HG02981 (cell line): Measurements from ENCODE around the gene DBN1.
"Not testable (repeated sequence)": the region's sequence is repeated elsewhere in the genome, so short reads cannot be mapped to it uniquely, and the experiment has no call there.

ENCODE experiments used
- ATAC-seq: cut with Tn5 transposase; IDR thresholded peaks from one replicate; pipeline ENCODE4 v1.9.1; 2021; ENCODE audit warnings: mild to moderate bottlenecking, moderate library complexity; ENCODE audit not compliant: unreplicated experiment

Gene DBN1

DNA sequence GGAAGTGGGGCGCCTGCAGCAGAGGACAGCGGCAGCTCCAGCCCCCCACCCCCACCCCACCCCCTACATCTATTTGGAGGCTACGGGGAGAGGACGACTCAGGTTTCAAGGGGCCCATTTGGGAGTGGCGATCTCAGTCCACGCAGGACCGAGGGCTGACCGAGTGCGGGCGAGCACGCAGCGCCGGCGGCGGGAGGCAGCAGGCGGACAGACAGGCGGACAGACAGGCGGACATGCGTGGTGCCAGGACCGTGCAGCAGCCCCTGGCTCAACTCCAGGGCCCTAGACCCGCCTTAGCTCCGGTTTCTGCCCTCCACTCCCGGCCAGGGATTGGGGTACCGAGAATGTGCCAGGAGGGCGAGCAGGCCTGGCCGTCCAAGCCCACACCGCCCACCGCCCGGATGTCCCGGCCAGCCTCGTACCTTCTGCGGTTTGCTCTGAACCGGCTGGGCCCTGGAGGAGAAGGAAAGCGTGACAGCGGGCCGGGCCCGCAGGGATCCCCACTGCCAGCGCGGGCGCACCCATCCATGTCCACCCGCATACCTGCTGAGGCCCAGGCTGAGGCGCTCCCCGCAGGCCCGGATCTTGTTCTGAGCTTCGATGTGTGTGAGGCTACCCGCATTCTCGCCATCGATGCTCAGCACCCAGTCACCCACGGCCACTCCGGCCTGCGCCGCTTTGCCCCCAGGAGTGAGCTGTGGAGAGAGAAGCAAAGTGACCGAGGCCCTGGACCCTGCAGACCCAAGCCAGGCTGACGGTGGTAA, 18.7 kb upstream of the DBN1 start:
- no peak for ATAC-seq

DNA sequence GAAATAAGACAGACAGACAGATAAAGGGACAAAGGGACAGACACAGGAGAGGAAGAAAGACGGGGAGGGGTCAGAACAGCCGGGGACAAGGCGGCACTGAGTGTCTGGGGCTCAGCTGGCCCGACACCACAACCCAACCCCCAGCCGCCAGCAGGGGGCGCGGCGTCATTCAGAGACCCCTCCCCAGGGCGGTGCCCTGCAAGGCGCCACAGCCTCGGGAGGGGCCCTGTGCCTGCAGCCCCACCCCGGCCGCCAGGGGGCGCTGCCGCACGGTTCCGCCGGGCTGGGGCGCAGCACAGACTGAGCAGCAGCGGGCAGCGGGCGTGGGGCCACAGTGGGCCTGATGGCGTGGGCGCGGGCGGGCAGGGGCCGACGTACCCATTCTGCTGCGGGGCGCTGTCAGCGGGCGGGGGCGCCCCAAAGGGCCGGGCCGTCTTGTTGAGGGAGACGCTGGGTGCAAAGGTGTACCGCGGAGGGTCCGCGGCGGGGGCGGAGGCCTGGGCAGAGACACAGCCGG, 18.1 kb upstream of the DBN1 start:
- ATAC-seq, result no peak

DNA sequence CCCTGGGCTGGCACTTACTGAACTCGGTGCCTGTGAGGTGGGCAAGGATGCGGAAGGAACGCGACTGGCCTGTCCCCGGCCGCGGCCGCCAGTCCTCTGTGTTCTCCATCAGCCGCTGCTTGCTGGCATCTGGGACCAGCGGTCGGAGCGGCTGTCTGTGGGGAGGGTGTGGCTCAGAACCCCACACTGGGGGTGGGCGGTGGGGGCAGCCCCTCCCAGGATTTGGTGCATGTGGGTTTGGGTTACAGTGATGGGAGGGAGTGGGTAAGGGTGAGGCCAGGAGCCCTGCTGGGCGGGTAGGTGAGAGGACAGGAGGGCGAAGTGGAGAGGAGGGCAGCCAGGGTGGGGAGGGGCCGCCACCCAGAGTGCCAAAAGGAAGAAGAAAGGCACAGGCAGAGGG, 17.6 kb upstream of the DBN1 start:
- ATAC-seq, result no peak

DNA sequence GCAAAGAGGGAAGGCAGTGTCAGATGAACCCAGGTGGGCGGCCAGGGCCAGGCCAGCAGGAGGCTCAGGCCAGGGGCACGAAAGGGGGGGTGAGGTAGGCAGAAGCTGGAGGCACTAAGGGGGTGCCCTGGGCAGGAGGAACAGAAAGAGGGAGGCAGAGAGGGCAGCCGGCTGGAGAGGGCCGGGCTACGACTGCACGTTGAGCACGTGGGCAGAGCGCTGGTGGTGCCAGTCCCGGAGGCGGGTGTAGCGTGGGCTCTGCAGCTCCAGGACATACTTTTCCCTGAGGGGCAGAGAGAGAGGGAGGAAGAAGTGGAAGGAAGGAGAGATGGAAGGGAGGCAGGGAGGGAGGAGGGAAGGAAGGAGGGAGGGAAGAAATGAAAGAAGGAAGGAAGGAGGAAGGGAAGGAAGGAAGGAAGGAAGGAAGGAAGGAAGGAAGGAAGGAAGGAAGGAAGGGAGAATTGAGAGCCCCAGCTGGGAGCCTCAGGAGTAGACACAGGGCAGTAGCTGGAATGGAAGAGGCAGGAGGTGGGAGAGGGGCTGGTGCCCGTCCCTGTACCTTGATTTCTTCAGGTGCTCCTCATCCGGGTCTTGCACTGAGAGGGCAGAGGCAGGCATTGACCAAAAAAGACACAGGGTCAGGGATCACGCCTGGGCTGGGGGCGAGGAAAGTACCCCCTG, 17.0 kb upstream of the DBN1 start:
- no peak for ATAC-seq

DNA sequence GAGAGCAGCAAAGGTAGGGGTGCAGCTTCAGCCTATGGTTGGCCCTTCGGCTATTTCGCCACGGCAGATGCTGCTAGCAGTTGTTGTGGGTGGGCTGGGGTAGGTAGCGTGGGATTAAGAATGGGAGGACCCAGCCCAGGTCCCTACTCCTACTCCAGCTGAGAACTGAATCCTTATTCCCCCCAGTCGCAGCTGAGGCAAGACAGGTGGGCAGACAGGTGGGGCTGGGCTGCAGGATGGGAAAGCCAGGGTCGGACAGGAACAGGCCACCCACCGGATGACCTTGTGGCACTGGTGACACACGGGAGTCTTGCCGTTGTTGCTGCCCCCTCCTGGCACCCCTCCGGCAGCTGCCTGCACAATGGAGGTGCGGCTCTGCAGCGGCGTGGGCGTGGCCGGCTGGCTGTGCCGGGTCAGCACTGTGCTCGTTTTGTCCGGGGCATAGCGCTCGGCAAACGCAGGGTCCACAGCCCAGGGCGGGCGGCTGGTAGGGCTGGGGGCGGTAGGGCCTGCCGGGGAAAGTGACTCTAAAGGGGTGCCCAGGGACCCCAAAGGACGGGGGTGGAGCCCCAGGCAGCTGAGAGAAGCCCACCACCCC, 15.8 kb upstream of the DBN1 start:
- ATAC-seq, result no peak

DNA sequence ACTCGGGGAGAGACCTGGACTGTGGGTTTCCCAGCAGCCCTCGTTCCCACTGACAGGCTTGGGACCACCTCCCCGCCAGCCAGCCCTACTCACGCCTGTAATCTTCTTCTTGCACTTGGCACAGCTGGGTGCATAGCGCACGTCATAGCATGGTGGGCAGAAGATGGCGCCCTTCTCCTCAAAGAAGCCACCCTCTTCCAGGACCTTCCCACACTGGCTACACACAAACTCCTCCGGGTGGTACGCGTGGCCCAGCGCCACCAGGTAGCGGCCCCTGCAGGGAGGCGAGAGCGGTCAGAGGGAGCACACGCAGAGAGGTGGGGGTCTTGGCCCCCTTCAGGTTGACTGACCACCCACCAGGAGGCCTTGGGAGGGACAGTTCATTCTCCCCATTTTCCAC, 14.5 kb upstream of the DBN1 start:
- ATAC-seq, result no peak

DNA sequence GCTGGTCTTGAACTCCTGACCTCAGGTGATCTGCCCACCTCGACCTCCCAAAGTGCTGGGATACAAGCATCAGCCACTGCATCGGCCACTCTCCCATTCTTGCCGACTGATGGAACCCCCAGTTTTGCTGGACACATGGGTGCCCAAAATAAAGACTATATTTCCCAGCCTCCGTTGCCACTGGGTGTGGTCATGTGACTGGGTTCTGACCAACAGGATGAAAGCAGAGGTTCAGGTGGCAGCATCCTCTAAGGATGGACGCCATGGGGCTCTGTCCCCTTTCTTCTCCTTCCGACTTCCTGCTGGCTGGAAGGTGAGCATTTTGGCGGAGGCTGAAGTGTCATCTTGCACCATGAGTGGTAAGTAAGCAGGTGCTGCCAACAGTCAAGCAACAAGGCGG, 13.7 kb upstream of the DBN1 start:
- ATAC-seq, result no peak

DNA sequence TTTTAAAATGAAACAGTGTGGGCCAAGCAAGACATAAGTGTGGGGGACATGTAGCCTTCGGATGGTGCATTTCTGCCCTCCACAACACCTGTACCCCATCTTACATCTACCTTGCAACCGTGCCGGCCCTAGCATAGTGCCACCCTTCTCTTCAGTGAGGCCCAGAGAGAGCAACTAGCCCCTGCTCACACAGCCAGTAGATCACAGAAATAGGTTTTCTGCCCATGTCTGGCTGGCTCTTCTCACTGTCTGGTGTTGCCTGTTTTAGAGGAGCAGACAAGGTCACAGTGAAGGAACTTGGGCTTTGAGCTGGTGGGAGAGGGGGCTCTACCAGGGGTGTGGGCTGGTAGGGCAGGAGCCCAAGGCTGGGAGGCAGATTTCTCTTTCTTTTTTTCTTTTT, 12.8 kb upstream of the DBN1 start:
- ATAC-seq, result no peak

DNA sequence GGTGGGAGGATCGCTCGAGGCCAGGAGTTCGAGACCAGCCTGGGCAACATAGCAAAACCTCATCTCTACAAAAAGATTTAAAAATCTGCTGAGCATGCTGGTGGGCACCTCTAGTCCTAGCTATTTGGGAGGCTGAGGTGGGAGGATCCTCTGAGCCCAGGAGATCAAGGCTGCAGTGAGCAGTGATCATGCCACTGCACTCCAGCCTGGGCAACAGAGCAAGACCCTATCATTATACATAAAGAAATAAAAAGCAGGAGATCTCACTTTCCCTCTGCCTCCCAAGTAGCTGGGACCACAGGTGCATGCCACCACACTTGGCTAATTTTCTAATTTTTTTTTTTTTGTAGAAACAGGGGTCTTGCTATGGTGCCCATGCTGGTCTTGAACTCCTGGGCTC, 12.3 kb upstream of the DBN1 start:
- not testable (repeated sequence) for ATAC-seq

DNA sequence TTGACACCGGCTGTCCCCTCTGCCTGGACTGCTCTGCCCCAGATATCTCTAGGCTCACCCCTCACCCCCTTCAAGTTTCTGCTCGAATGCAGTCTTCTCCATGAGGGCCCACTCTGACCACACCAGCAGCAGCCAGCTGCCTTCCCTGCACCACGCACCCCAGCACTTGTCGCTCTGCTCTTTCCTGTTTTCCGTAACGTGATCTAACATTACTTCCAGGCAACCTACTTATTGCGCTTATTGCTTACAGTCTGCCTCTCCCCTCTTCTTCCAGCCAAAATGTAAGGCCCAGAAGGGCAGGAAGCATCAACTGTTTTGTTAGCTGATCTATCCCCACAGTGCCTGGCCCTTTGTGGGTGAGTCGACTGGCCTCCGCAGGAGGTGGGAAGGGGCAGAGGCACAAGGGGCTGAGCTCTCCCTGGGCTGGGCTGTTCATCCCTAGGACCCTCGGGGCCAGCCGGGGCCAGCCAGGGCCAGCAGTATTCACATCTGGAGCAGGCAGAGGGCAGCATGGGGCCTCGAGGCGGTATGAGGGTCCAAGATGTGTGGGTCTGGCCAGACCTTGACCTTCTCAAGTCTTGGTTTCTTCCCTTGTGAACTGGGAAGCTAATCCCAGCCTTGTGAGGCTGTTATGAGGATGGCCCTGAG, 11.6 kb upstream of the DBN1 start:
- ATAC-seq, result no peak

DNA sequence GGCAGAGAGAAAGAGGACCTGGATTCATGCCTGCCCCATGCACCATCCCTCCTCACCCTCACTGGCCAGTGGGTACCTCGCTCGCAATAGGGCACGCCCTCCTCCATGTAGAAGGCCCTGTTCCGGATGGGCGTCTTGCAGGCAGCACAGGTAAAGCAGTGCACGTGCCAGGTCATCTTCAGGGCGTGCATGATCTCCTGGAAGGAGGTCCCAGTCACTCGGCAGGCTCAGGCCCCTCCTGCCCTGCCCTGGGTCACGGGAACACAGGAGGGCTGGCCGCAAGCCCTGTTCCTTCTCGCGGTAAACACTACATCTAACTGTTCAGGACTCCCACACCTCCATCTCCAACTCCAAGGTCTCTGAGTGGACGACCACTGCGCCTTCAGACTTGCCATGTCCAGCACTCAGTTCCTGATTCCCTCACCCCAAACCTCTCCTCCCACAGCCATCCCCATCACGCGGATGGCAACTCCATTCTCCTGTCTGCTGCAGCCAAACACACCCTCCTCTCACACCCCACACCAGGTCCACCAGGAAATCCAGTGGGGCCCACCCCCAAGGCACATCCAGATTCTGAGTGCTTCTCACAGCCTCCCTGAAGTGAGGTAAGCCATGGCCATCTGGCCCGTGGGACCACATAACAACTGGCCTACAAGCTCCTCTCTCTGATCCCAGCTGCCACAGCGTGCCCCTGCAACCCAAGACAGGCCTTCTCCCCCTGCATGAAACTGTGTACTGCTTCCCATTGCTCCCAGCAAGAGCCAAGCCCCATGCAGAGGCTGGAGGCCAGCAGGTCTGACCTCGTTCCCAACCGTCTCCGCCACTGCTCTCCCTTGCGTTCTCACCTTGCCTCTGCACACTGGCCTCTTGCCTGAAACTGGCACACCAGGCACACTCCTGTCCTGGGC, 10.8 kb upstream of the DBN1 start:
- no peak for ATAC-seq

DNA sequence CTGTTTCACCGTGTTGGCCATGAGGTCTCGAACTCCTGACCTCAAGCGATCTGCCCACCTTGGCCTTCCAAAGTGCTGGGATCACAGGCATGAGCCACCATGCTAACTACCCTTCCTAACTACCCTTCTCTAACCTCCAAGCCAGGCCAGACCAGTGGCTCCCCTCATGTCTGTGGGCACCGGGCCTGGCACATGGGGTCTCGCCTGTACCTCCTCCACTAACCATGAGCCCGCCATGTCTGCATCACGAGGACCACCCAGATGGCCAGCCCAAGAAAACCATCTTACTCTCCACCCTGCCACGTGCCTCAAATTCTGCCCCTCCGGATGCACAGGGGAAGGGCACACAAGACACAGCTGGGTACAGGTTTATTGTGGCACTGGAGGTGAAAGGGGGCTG, 9.6 kb upstream of the DBN1 start:
- ATAC-seq, result no peak

DNA sequence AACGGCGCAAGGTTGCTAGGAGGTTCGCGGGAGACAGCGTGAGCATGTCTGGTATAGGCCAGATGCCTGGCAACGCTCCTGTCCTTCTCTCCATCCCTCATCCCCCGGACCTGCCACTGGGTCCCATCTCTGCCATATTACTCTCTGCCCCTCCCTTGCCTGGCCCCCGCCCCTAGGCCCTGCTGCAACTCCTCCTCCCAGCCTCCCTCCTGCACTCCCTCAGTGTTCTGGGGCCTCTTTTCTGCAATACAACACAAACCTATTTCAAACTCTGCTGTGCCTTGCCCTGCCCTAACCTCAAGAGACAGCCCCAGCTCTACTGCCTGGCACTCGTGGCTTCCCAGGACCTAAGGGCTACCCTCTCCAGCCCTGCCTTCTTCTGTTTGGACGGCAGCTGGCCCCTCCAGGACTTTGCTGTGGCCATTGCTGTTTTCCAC, 8.9 kb upstream of the DBN1 start:
- ATAC-seq, result no peak

DNA sequence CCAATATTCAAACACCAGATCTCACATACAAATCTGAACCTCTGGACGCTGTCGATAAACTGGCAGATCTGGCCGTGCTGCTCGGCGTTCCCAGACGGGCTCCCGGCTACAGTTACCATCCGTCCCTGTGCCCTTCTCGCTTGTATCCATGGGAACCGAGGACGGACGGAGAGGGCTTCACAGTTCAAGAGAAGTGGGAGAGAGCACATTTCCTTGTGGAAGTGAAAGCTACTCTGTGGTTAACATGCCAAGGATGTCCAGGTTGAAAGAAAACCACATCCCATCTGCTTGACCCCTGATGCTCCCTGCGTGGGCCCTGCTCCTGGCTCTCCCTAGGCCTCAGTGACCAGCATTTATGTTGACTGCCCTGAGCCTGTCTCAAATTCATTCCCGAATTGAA, 6.3 kb upstream of the DBN1 start:
- ATAC-seq, result no peak

DNA sequence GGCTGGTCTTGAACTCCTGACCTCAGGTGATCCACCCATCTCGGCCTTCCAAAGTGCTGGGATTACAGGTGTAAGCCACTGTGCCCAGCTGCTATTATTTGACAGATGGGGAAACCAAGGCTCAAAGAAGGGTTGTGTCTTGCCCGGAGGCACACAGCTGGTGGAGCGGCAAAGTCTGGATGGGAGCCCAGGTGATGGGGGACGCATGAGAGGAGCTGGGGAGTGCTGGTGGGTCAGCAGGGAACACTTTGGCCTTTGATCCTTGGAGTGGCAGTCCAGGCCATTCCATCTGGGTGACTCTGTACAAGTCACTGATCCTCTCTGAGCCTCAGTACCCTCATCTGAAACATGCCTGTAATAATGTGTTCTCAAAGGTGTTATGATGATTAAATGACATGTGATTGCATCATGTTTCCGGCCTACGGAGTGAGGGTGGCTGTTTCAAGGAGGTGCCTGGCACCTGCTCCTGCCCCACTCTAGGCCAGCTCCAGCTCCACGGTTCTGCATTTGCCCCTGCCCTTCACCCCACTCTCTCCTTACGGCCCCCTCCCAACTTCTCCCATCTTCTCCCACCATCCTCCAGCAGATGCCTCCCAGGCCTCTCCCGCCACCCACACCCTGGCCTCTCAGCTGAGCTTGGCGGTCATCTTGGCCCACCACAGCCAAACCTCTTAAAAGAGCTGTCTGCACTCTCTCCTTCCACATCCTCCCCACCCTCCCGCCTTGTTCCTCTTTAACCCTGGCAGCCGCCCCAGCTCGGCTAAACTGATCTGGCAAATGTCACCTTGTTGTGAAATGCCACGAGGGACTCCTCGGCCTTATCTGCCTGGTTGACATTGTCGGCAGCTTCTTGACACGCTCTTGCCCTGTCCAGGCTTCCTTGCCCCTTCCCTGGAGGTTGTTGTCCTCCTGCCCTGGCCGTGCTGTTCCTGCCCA, 5.5 kb upstream of the DBN1 start:
- ATAC-seq, result no peak

DNA sequence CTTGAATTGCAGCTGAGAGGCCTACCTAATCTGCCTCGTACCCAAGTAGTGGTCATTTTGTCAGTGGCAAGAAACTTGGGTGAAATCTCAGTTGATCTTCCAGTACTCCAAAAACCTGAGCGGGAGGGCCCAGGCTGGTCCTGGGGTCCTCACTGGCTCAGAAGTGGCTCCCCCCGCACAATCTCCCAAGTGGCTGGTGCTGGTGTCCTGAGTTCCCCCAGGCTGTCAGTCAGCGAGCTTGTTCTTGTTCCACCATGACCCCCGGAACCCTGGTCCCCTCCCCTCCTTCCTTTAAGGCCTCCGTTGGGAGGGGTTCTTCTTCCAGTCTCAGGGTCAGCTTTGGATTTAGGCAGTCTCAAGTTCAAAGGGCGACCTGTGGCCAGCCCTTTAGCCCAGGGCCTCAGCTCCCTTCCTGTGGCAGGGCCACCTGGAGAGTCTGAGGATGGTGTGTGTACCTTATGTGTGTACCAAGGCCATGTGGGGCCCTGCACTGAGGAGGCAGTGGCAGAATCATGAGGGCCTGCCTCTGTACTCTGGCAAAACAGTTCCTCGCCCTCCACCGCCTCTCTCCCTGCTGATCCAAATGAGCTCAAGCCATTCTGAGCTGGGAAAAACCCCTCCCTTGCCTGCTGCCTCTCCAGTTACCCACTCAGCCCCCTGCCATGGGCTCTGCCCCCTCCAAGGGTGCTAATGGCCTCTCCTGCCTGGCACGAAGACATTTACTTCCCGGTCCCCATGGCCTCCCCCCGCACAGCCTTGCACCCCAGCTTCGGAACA, 4.5 kb upstream of the DBN1 start:
- ATAC-seq, result no peak

DNA sequence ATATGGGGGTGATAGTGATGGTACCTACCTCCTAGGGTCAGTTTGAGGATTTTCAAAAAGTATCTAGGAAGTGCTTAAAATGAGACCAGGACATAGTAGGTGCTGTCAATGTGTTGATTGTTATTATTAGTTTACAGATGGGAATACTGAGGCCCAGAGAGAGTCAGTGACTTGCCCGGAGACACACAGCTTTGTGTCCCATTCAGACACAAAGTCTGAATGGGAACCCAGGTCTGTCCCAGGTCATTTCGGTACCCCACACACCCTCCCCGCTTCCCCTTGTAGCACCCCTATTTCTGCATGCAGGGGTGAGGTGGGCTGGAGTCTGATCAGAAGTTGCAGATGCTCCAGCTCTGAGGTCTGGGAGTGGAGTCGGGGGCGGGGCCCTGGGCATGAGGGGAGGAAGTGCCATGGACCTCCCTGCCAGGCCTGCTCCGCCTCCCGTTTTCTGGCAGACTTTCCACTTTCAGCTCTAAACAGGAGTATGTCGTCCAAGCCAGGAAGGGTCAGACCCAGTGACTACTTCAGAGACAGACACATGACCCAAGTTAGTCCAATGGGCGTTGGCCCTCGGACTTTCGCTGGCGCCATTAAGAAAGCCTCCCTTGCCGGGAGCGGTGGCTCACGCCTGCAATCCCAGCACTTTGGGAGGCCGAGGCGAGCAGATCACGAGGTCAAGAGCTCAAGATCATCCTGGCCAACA, 3.2 kb upstream of the DBN1 start:
- ATAC-seq, result no peak
